H1 (cell line): Measurements from ENCODE around the gene HIPK2. TPM values are rescaled to one million over a fixed set of nuclear protein-coding genes. Genes with fewer than 3 reads are reported as not detected.

Experiments used
- CTCF ChIA-PET: fragments of 300-600 bp; sonication (Branson Sonifier 250); formaldehyde crosslinking; loops from one replicate; lab custom pipeline; 2021; ENCODE audit not compliant: partially characterized antibody; lab: Charles Lee
- POLR2A ChIA-PET: fragments of 300-600 bp; sonication (Branson Sonifier 250); formaldehyde crosslinking; loops from one replicate; lab custom pipeline; 2021; ENCODE audit warnings: inconsistent platforms; ENCODE audit not compliant: partially characterized antibody; lab: Charles Lee
- DNase-seq, 2 experiments: peaks; one replicate each; pipeline versions ENCODE4 v3.0.0 to v3.0.0-alpha.2; 2010 to 2022; ENCODE audit warnings: low spot score in 2 of 2, low read depth in 1 of 2, mixed read lengths in 1 of 2
- FAIRE-seq: peaks from 2 replicates; lab custom pipeline; 2011; peaks lifted over from hg19 to GRCh38; lab: Jason Lieb, UNC
- H2AFZ ChIP-seq: 2 replicates; pipeline ENCODE4 v1.8.1; 2012; ENCODE audit warnings: low read length, inconsistent platforms
- H2AK5ac ChIP-seq: 2 replicates; pipeline ENCODE4 v1.6.1; 2013; ENCODE audit warnings: low read depth, low read length
- H2BK120ac ChIP-seq: replicated peaks from 2 replicates; pipeline ENCODE3; 2013; ENCODE audit warnings: low read depth, low read length, inconsistent platforms
- H2BK12ac ChIP-seq: 2 replicates; pipeline ENCODE4 v1.6.1; 2013; ENCODE audit warnings: low read depth, low read length
- H2BK15ac ChIP-seq: 2 replicates; pipeline ENCODE4 v1.6.1; 2013; ENCODE audit warnings: low read length
- H2BK20ac ChIP-seq: 2 replicates; pipeline ENCODE4 v1.6.1; 2013; ENCODE audit warnings: low read length
- H2BK5ac ChIP-seq: 2 replicates; pipeline ENCODE4 v1.6.1; 2013; ENCODE audit warnings: low read depth, low read length
- H3K14ac ChIP-seq: 2 replicates; pipeline ENCODE4 v1.6.1; 2013; ENCODE audit warnings: inconsistent platforms; ENCODE audit not compliant: insufficient read length
- H3K18ac ChIP-seq: 2 replicates; pipeline ENCODE4 v1.6.1; 2013; ENCODE audit warnings: low read length; ENCODE audit errors: extremely low read depth
- H3K23ac ChIP-seq: 2 replicates; pipeline ENCODE4 v1.6.1; 2013; ENCODE audit warnings: inconsistent platforms; ENCODE audit not compliant: insufficient read length
- H3K23me2 ChIP-seq: 2 replicates; pipeline ENCODE4 v1.6.1; 2013; ENCODE audit warnings: low read depth, low read length
- H3K27ac ChIP-seq: 2 replicates; pipeline ENCODE4 v1.6.1; 2011; ENCODE audit warnings: low read depth, low read length, inconsistent platforms
- H3K27me3 ChIP-seq, 4 experiments: replicated peaks in 1 of 4; 1 replicate in 1 of 4; 2 replicates in 3 of 4; pipeline versions ENCODE4 v1.6.1 to v1.8.1; 2011 to 2013; ENCODE audit warnings: low read length in 3 of 4, mild to moderate bottlenecking in 3 of 4, inconsistent platforms in 2 of 4, mixed read lengths in 2 of 4, moderate library complexity in 1 of 4; ENCODE audit not compliant: control insufficient read depth in 3 of 4, insufficient read depth in 3 of 4; ENCODE audit errors: extremely low read depth in 1 of 4
- H3K36me3 ChIP-seq, 4 experiments: 2 replicates each; pipeline versions ENCODE4 v1.6.1 to v1.8.1; 2011 to 2013; ENCODE audit warnings: mild to moderate bottlenecking in 4 of 4, low read length in 3 of 4, moderate library complexity in 2 of 4, control low read depth in 1 of 4, inconsistent platforms in 1 of 4; ENCODE audit not compliant: insufficient read depth in 4 of 4, control insufficient read depth in 2 of 4
- H3K4ac ChIP-seq: replicated peaks from 2 replicates; pipeline ENCODE3; 2013; ENCODE audit warnings: low read length, low read depth, mixed read lengths, inconsistent platforms; ENCODE audit not compliant: insufficient read length
- H3K4me1 ChIP-seq, 4 experiments: replicated peaks in 1 of 4; 1 replicate in 1 of 4; 2 replicates in 3 of 4; pipeline versions ENCODE4 v1.6.1 to v1.8.1; 2011 to 2013; ENCODE audit warnings: low read length in 3 of 4, inconsistent platforms in 2 of 4, mixed read lengths in 1 of 4; ENCODE audit not compliant: insufficient read depth in 4 of 4, control insufficient read depth in 3 of 4
- H3K4me2 ChIP-seq, 2 experiments: 2 replicates each; pipeline versions ENCODE4 v1.6.1 to v1.8.1; 2011 to 2013; ENCODE audit warnings: low read depth in 2 of 2, low read length in 2 of 2, control low read depth in 1 of 2, inconsistent platforms in 1 of 2, mild to moderate bottlenecking in 1 of 2; ENCODE audit not compliant: insufficient read depth in 1 of 2
- H3K4me3 ChIP-seq, 4 experiments: fragments of 200-600, 300-600 bp in 1 of 4; sonication (generic), shearing (Covaris generic), sonication (Bioruptor Twin) in 1 of 4; 2 replicates each; pipeline versions ENCODE4 v1.5.1 to v1.8.1; 2011 to 2016; ENCODE audit warnings: low read length in 4 of 4, low read depth in 3 of 4, control low read depth in 2 of 4, inconsistent platforms in 2 of 4, mild to moderate bottlenecking in 2 of 4, mixed read lengths in 1 of 4, moderate library complexity in 1 of 4; ENCODE audit not compliant: insufficient read depth in 2 of 4; ENCODE audit errors: extremely low read depth in 1 of 4
- H3K56ac ChIP-seq: replicated peaks from 2 replicates; pipeline ENCODE3; 2013; ENCODE audit warnings: low read depth, mild to moderate bottlenecking, mixed read lengths, low read length, inconsistent platforms; ENCODE audit not compliant: insufficient read length
- H3K79me1 ChIP-seq: 2 replicates; pipeline ENCODE4 v1.6.1; 2013; ENCODE audit warnings: low read depth, low read length, control low read depth
- H3K79me2 ChIP-seq, 2 experiments: 2 replicates each; pipeline versions ENCODE4 v1.6.1 to v1.8.1; 2012 to 2013; ENCODE audit warnings: low read length in 2 of 2, mild to moderate bottlenecking in 2 of 2, inconsistent platforms in 1 of 2; ENCODE audit not compliant: insufficient read depth in 2 of 2, control insufficient read depth in 1 of 2
- H3K9ac ChIP-seq, 4 experiments: replicated peaks in 1 of 4; 1 replicate in 1 of 4; 2 replicates in 3 of 4; pipeline versions ENCODE4 v1.6.1 to v1.8.1; 2011 to 2013; ENCODE audit warnings: low read depth in 3 of 4, low read length in 3 of 4, control low read depth in 2 of 4, mild to moderate bottlenecking in 2 of 4, moderate library complexity in 2 of 4, inconsistent platforms in 1 of 4; ENCODE audit errors: extremely low read depth in 1 of 4
- H3K9me3 ChIP-seq, 2 experiments: 2 replicates each; pipeline versions ENCODE4 v1.6.1 to v1.8.1; 2012 to 2013; ENCODE audit warnings: mild to moderate bottlenecking in 2 of 2, moderate library complexity in 2 of 2, control low read depth in 1 of 2, inconsistent platforms in 1 of 2, low read depth in 1 of 2, low read length in 1 of 2, mixed read lengths in 1 of 2; ENCODE audit not compliant: insufficient read depth in 2 of 2
- H4K20me1 ChIP-seq, 2 experiments: replicated peaks in 1 of 2; 2 replicates each; pipeline versions ENCODE3 to v1.8.1; 2011 to 2013; ENCODE audit warnings: inconsistent platforms in 2 of 2, low read length in 2 of 2, mild to moderate bottlenecking in 1 of 2; ENCODE audit not compliant: insufficient read depth in 2 of 2, control insufficient read depth in 1 of 2
- H4K5ac ChIP-seq: 2 replicates; pipeline ENCODE4 v1.6.1; 2013; ENCODE audit warnings: low read length, low read depth, mixed read lengths, inconsistent platforms; ENCODE audit not compliant: insufficient read length
- H4K8ac ChIP-seq: 2 replicates; pipeline ENCODE4 v1.8.0; 2013; ENCODE audit warnings: mild to moderate bottlenecking, moderate library complexity, low read length, inconsistent platforms; ENCODE audit not compliant: insufficient read depth; ENCODE audit errors: extremely low read depth
- H4K91ac ChIP-seq: replicated peaks from 2 replicates; pipeline ENCODE3; 2013; ENCODE audit warnings: low read length, mixed read lengths, inconsistent platforms; ENCODE audit not compliant: insufficient read length
- BACH1 ChIP-seq: IDR thresholded peaks from 2 replicates; pipeline ENCODE4 v1.6.1; 2012; ENCODE audit warnings: low read length, improper control_type of control experiment
- BCL11A ChIP-seq, 2 experiments: IDR thresholded peaks; one replicate each; pipeline ENCODE4 v1.6.1; 2011; ENCODE audit warnings: low read depth in 2 of 2, low read length in 2 of 2, mild to moderate bottlenecking in 2 of 2
- BRCA1 ChIP-seq: IDR thresholded peaks from 2 replicates; pipeline ENCODE4 v1.6.1; 2012; ENCODE audit warnings: low read depth, low read length, improper control_type of control experiment
- EP300 ChIP-seq, 2 experiments: IDR thresholded peaks; 1 replicate in 1 of 2; 2 replicates in 1 of 2; pipeline ENCODE4 v1.6.1; 2011 to 2012; ENCODE audit warnings: low read depth in 2 of 2, low read length in 2 of 2, mild to moderate bottlenecking in 2 of 2, borderline replicate concordance in 1 of 2, inconsistent platforms in 1 of 2, moderate library complexity in 1 of 2
- KDM1A ChIP-seq: fragments of 200-600, 300-600 bp; sonication (generic); IDR thresholded peaks from 2 replicates; pipeline ENCODE4 v1.7.1; 2016; ENCODE audit warnings: mild to moderate bottlenecking, low read length, borderline replicate concordance
- MAFK ChIP-seq: IDR thresholded peaks from 2 replicates; pipeline ENCODE4 v1.6.1; 2012; ENCODE audit warnings: low read depth, mild to moderate bottlenecking, improper control_type of control experiment, low read length
- NANOG ChIP-seq: IDR thresholded peaks from 2 replicates; pipeline ENCODE4 v1.6.1; 2011; ENCODE audit warnings: low read length, low read depth, mild to moderate bottlenecking, inconsistent platforms; ENCODE audit not compliant: insufficient read depth, poor library complexity, severe bottlenecking
- POLR2A ChIP-seq, 2 experiments: IDR thresholded peaks; 1 replicate in 1 of 2; 2 replicates in 1 of 2; pipeline ENCODE4 v1.6.1; 2011; ENCODE audit warnings: low read depth in 2 of 2, low read length in 2 of 2, mild to moderate bottlenecking in 2 of 2; ENCODE audit errors: control extremely low read depth in 1 of 2
- RBBP5 ChIP-seq: IDR thresholded peaks from 2 replicates; pipeline ENCODE4 v1.7.1; 2012; ENCODE audit warnings: low read depth, mild to moderate bottlenecking, inconsistent platforms, low read length, moderate library complexity, borderline replicate concordance
- SIX5 ChIP-seq: IDR thresholded peaks from 2 replicates; pipeline ENCODE4 v1.6.1; 2011; ENCODE audit warnings: mild to moderate bottlenecking, low read depth, low read length
- TAF1 ChIP-seq: IDR thresholded peaks from 2 replicates; pipeline ENCODE4 v1.6.1; 2011; ENCODE audit warnings: mild to moderate bottlenecking, low read depth, low read length
- USF2 ChIP-seq: IDR thresholded peaks from 2 replicates; pipeline ENCODE4 v1.6.1; 2011; ENCODE audit warnings: low read length, improper control_type of control experiment
- WGBS, 2 experiments: shearing (Covaris generic) in 1 of 2; methylation state at CpG; one replicate each; pipeline versions ENCODE4 v1.1.6 to v1.1.7; 2013 to 2015; ENCODE audit warnings: low lambda C conversion rate in 2 of 2, mixed read lengths in 2 of 2, inconsistent platforms in 1 of 2, low coverage in 1 of 2, missing lambda C conversion rate in 1 of 2; ENCODE audit not compliant: insufficient replicate concordance in 2 of 2, insufficient coverage in 1 of 2, insufficient read length in 1 of 2; ENCODE audit errors: extremely low coverage in 1 of 2, missing lambda C conversion rate in 1 of 2; 5-methylcytosine and 5-hydroxymethylcytosine counted together
- polyA plus RNA-seq, 7 experiments: library from polyadenylated mRNA; depleted of rRNA in 3 of 7; stranded (reverse) in 5 of 7; unstranded in 2 of 7; fragments of >200 nt in 5 of 7; fragments of 200-250 nt in 2 of 7; gene quantifications; 1 replicate in 5 of 7; 2 replicates in 1 of 7; 4 replicates in 1 of 7; pipeline versions ENCODE4 v1.2.1 to v1.2.3, GENCODE V29; 2011 to 2013; ENCODE audit warnings: missing spikeins in 2 of 7, mixed read lengths in 2 of 7
- total RNA-seq: library from RNA; stranded (reverse); fragmentation: NEBNext Ultra II Directional; extraction: Animal tissue kit (Norgen Biotek cat#: 25700); gene quantifications from 2 replicates; pipeline ENCODE4 v1.2.1, GENCODE V29; 2021

The HIPK2 gene
- total and polyA plus RNA-seq, 2 of the 8 experiments (the other 6 are each of a cell fraction or from before 2014, with no cell fraction given): 8.3 to 24.3 TPM

GRCh38 chr7:139627831-139628230, 150.0 kb downstream of the HIPK2 start:
- no peak overlapping the region for H3K4me3 ChIP-seq
- H4K8ac ChIP-seq: no peak overlapping the region
- H3K27ac ChIP-seq: no peak overlapping the region
- no peak overlapping the region for H3K18ac ChIP-seq
- H3K4ac ChIP-seq: no peak overlapping the region
- H4K91ac ChIP-seq: no peak overlapping the region
- no peaks in the 10 kb centered on the region for H4K20me1 ChIP-seq
- no peaks in the 10 kb centered on the region for H3K27me3 ChIP-seq
- no peak overlapping the region for H2BK12ac ChIP-seq
- 81% methylated on average over 4 of the region's 4 CpGs; no CpG with 5 or more reads in 1 of the 2 experiments for WGBS, 2 experiments
- TF ChIP-seq KDM1A (no peak), MAFK (no peak), RBBP5 (no peak), USF2 (no peak), NANOG (no peak), EP300 (IDR thresholded peaks at IDR 0.05; ENCODE audit: borderline replicate concordance in 1 of 2, low read depth in 2 of 2, low read length in 2 of 2) (no peak), BACH1 (no peak), SIX5 (no peak), BRCA1 (no peak), BCL11A (IDR thresholded peaks at IDR 0.05; ENCODE audit: low read depth in 2 of 2, low read length in 2 of 2) (no peak), TAF1 (no peak), POLR2A (IDR thresholded peaks at IDR 0.05; ENCODE audit: control extremely low read depth in 1 of 2, low read depth in 2 of 2, low read length in 2 of 2) (no peak)
- FAIRE-seq: no peak
- no peak for DNase-seq
- no peak overlapping the region for H2BK15ac ChIP-seq
- peaks cover 0 to 5% (median 2%) of the 10 kb centered on the region in 4 experiments; a peak in 3 of 7 replicates for H3K4me1 ChIP-seq
- ChIA-PET CTCF (interaction anchor here (0.6 to 7.7 kb wide), 7 partner anchors 8 to 170 kb away, joined by 3 to 71 read pairs (median 6); no protein-coding TSS in a partner anchor), POLR2A (interaction anchor here (0.7 to 0.9 kb wide), 2 partner anchors 18 to 122 kb away, joined by 3 read pairs; no protein-coding TSS in a partner anchor)
- H3K14ac ChIP-seq: no peak overlapping the region
- no peaks in the 10 kb centered on the region for H3K79me2 ChIP-seq
- no peak overlapping the region for H3K56ac ChIP-seq
- H2AFZ ChIP-seq: no peak overlapping the region
- H3K23ac ChIP-seq: no peak overlapping the region
- H3K79me1 ChIP-seq: no peaks in the 10 kb centered on the region
- H3K23me2 ChIP-seq: no peaks in the 10 kb centered on the region
- H2AK5ac ChIP-seq: no peak overlapping the region
- no peak overlapping the region for H2BK5ac ChIP-seq
- H3K9me3 ChIP-seq: no peaks in the 10 kb centered on the region
- H2BK120ac ChIP-seq: no peak overlapping the region
- H2BK20ac ChIP-seq: no peak overlapping the region
- H3K36me3 ChIP-seq: peaks cover 0 to 7% (median 2%) of the 10 kb centered on the region in 4 experiments; a peak in 3 of 8 replicates
- H3K9ac ChIP-seq: no peak overlapping the region
- no peak overlapping the region for H4K5ac ChIP-seq
- H3K4me2 ChIP-seq: no peak overlapping the region
